Colon (tissue), 2 donors: ENCODE data around the gene LDLRAD3.

ENCODE experiments used
- FAIRE-seq: peaks from 2 replicates; lab custom pipeline; 2012; peaks lifted over from hg19 to GRCh38; lab: Jason Lieb, UNC
- donor health status: control.
- donor health status: control.

Gene LDLRAD3

DNA sequence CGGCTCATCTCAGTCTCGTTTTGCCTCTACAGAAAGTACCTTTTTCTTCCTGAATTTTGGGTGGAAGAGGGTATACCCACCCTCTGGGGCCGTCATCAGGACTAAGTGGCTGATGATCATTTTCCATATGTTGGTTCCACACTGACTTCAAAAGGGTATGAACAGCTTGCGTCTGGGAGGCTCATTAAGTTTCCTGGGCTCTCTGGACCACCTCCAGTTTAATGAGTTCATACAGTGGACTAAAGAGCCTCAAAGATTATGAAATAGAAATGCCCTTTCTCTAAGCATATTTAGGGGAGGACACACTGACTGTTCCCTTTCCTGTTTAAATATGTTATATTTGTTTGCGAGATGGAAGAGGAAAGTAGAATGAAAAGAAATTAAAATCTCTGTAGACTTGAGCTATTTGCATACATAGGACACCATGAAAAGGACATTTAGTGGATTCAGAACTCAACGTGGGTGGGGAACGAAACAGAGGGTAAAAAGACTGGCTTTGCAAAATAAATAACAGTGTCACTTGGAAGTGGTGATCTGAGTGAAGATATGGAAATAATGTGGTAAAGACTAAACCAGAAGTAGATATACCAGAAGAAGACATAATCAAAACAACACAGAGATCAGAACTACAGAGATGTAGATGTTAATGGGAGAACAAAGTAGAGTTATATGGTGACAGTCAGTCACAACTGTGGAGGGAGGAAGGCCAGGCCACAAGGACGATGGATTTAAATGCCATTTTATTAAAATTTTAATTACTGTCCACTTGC is 18.7 kb downstream of the LDLRAD3 start:
- no peak for FAIRE-seq

DNA sequence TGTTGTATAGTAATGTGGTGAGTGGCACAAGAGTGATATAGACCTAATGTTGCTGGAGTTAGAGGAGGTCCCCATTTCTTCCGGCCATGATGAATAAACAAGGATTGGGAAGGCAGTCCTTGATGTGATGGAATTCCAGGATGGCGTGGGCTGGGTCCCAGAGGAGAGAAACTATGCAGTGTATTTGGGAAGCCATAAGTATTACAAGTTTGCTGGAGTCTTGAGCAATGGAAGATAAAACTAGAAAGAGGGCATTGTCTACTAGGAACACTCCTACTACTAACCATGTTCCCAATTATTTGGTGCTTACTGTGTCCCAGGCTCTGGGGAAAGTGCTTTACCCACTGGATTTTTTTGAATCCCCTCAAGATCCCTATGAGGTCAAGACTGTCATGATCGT is 20.0 kb downstream of the LDLRAD3 start:
- FAIRE-seq: no peak

DNA sequence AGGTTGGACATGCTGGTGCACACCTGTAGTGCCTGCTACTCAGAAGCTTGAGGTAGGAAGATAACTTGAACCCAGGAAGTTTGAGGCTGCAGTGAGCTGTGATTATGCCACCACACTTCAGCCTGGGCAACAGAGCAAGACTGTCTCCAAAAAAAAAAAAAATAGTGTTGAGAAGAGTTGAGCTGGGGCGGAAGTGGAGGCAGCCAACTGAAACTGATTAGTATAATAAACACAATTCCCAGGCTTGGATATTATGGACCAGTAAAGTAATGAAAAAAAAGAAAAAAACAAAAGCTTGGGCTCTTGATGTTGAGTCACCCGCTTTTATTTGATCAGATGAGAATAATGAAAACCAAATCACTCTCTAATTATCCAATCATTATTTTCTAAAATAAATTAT is 21.0 kb downstream of the LDLRAD3 start:
- no peak for FAIRE-seq

DNA sequence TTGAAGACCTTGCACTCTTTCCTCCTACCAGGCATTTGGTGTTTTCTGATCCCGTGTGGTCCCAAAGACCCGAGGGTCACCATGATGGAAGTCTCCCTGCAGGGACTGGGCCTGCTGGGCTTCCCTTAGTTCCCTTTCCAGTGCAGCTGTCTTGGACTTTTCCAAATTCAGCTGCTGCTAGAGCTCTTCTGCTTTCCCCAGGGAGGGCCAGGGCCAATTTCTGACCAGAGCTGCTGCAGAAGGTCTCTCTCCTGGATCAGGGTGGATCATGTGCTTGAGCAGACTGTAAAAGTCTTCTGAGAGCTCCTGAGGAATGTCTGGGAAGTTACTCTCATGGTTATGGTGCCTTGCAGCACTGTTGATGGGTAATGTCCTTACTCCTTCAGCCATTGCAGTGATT is 23.2 kb downstream of the LDLRAD3 start:
- no peak for FAIRE-seq

DNA sequence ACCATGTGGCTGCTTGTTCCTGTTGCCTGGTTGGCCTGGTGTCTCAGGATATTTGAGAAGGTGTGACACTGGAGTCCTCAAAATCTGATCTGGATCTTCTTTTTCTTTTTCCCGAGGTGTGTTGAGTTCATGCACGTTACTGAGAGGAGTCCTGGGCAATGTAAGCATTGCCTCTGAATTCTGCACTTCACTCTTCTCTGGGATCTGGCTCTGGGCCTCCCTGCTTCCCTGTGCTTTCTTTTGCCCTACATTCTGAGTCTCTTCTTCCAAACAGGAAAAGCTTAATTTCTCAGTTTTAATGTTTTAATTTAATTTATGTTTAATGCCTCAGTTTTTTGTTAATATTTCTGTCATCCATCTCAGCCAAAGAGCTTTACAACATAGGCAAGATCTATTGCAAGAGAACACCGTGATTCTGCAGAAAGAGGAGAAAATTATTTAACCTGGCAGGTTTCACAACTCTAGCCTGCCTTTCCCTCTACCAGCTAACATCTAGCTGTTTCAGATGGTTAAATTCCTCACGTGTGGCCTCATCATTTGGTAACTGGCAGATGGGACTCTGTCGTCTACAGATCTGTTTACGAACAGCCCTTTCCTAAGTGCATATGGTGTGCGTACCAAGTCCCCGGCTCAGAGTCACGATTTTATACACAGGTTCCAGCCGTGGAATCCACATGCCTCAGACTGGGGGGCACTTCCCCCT is 24.7 kb downstream of the LDLRAD3 start:
- no peak for FAIRE-seq

DNA sequence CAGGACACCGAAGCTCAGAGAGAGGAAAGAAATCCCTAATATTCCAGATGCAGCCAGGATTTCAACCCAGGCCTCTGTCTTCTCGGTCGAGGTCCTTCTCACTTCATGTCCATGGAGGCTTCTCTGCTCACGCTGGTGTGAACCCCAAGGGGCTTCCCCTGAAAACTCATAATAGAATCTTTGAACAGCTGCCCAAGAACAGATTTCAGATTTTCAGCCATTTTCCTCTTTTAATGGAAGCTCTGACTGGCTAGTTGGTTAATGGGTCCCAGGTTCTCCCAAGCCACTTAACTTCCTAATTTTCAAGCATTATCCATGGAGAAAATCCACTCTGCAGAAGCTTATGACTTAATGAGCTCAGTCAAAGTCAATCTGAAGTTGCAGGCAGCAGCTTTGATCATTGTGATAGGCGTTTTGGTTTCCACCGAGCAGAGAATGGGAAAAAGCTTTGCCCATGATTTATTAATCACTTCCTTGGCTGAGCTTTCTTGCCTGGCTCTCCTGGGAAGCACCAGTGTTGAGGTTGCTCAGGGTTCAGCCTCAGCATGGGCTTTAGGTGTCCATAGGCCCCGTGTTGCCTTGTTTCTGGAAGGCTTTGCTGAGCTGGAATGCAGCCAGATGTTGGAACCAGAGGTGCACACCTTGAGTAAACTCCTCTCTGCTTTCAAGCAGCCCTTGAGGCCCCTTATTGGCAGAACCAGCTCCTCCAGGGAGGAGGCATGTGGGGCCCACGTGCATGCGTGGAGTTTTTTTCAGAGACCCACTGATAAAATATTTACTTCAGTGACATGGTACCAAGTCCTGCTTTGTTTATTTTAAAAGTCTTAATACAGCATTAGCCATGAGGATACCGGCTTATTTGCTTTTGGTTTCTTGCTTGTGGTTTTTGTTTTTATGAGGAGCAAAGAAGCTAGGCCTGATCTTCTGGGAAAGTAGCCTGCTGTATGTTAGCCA is 25.5 kb downstream of the LDLRAD3 start:
- no peak for FAIRE-seq

DNA sequence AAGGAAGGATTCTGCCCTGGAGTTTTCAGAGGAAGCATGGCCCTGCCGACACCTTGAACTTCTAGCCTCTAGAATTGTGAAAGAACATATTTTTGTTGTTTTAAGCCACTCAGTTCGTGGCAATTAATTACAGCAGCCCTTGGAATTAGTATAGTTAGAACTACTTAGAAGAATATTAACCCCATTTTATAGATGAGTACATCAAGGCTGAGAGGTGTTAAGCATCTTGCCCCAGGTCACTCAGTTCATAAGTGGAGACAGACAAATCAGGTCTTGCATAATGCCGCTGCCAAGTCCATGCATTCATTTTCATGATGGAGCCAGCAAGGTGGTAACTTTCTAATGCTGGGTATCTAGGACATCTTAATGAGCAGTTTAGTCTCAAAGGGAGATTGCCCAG is 26.6 kb downstream of the LDLRAD3 start:
- FAIRE-seq: no peak

DNA sequence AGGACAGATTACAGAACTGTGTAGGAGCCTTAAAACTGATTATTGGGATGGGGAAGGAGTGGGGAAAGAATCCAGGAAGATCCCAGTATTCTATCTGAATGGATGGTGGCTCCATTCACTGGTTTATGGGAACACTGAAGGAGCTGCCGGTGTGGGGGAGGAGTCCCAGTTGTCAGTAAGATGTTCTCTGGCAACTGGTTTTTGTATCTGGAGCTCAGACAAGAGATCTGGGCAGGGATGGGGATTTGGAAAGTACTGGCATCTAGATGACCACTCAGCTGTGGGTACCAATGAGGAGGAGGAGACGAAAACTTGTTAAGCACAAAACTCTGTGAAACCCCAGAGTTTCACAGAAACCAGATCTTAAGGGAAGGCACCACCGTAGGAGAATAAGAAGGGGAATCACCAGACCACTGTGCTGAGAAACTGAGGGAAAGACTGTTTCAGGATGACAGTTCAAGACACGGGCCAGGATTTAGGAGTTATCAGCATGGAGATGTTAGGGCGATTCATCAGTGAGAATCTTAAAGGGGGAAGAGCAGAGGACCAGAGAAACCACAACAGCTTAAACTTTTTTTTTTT is 28.1 kb downstream of the LDLRAD3 start:
- no peak for FAIRE-seq

DNA sequence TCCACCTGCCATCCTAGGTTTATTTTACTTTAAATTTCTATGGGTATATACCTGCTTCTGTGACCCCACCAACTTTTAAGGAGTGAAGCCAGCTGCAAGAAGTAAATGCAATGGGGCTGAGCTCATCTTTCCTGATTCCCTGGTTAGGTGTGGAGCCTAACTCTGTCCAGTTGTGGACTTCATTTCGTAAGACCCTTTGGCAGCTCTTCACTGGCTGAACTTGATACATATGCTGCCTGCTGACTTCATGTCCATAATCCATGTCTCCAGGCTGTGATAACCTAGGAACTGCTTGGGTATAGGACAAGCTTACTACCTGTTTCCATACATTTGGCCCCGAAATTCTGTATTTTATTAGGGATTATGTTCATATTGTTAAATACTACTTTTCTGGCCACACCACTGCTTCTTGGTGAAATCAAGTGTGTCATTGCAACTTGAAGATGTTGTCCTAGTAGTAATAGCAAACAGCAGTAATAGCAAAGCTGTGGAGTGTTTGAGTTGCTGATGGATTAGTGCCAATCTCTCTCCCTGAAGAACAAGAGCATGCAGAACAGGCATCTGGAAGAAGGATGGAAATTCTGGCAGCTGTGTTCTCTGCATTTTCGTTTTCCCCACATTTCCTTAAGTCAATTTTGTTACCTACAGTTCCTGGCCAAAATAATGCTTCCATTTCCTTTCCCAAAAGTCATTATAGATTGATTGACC is 31.2 kb downstream of the LDLRAD3 start:
- no peak for FAIRE-seq

DNA sequence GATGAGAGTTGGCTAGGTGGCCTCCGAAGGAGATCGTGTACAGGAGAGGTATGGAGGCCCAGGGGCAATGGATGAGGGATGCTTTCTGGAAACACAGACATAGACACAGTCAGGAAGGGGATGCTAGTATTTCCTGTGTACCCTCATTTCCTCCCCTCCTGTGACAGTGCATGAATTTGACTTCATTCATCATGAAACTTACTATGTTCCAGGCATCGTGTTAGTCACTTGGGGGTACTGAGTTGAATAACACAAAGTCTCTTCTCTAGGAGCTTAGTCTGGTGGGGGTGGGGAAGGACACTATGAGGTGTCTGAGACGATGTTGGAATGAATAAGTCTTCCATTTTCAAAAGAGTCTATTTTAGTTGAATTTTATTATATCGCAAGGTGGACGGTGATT is 32.6 kb downstream of the LDLRAD3 start:
- no peak for FAIRE-seq

DNA sequence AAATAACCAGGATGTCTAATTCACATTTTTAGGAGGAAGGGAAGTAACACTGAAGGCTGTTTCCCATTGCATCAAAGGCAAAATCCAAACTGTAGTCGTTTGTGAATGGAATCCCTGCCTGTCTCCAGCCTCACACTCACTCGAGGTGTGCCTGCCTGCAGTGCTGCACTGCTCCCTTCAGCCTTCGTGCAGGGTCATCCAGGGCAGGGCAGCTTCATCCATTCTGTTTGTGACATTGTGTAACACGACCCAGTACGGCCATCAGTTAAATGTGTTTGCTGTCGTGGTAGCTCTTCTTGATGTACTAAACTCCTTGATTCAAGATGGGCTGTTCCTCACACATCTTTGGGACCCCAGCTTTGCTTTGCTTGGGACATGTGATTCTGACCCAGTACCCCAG is 34.3 kb downstream of the LDLRAD3 start:
- FAIRE-seq: no peak

DNA sequence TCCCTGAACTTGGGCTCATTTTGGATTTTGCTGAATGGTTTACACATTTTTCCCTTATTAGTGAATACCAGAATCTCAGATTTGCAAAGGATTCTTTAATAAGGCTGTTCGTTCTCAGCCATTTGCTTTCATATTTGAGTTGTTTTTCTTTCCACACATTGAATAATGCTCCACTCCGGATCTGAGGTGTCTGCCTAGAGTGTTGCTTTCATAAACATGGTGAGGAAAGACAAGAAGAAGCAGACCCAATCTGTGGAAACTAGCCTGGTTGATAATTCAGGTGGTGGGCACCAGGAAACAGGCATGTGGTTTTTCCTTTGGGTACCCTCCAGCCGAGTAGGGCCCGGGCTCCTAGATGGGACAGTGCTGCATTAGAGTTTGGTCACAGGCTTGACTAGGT is 35.0 kb downstream of the LDLRAD3 start:
- FAIRE-seq: no peak

DNA sequence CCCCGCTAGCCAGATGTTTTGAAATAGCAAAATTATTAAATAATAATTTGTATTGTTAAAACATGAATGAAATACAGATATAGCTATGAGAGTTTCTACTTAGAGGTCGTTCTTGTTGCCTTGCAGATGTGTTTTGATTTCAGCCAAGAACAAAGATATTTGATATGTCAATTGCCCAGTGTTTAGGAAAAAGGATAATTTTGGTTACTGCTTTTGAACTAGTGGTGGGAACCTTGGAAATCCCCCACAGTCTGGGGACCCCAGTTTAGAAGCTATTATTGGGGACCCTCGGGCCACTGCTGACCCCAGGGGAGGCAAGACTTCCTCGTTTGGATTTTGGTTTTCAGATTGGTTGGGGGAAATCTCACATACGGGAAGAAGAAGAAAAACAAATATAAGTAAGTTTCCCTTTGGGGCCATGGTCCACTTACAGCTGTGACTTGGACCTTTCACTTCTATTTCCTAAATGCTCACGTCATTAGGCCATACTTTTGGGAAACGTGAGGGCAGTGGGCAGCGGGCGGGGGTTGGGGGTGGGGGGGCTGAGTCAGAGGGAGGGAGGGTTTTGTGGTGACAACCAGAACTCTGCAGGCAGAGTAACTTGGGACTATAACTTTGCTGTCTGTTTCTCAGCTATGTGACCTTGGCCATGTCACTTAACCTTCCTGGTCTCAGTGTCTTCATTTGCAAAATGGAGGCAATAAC is 37.0 kb downstream of the LDLRAD3 start:
- no peak for FAIRE-seq

DNA sequence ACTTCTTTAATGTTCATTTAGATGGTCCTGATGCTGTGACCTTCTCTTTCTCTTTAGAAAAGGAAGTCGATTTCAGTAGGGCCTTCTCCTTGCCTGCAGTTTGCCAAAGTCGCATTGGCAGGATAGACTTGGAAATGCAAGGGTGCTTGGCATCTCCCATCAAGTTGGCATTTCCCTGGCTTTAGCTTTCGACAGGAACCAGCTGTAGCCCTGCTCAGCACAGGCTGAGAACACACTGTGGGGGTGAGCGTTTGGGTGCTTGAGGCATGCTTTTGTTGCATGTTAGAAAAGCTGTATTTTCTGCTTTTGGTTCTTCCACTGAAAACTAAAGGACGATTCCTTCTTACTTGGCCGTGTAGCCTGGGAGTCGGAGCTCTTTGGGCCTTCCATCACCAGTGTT is 37.7 kb downstream of the LDLRAD3 start:
- FAIRE-seq: no peak

DNA sequence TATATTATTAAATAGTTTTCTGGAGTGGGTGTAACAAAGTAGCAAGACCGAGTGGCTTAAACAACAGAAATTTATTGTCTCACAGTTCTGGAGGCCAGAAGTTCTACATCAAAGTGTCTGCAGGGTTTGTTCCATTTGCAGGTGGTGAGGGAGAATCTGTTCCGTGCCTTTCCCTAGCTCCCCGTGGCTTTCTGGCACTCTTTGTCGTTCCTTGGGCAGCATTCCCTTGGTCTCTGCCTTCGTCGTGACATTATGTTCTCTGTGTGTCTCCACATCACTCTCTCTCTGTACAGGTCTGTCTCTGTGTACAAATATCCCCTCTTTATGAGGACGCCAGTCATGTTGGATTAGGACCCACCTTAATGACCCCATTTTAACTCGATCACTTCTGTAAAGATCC is 38.2 kb downstream of the LDLRAD3 start:
- FAIRE-seq: no peak

DNA sequence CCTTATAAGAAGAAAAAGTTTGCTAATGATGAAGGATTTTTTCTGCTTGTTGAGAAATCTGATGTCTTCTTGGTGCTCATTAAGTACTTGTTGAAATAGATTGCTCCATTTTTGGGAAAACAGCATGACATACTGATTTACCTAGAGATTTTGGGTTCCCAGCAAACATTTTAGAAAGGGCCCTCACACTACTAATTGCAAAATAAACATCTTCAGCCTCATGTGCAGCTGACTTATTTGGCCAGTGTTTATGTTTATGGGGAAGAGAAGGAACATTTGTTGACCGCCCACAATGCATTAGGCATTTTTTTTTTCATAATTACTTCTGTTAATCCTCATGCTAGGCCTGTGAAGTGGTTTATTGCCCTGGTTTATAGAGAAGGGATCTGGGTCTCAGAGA is 40.1 kb downstream of the LDLRAD3 start:
- no peak for FAIRE-seq

DNA sequence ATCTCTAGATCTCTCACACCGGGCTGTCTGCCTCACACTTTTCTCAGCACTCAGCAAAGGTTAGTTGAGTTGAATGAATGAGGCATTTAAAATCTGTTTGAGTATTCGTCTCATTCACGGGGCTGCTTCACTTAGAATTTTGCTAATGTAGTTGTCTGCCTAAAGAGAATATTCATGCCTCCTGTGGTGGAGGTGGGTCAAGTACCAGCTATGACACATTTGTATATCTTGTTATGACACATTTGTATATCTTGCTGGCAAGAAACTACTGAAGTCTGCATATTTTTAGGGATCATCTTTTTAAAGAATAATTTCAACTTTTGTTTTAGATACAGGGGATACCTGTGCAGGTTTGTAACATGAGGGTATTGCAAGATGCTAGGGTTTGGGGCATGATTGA is 43.1 kb downstream of the LDLRAD3 start:
- FAIRE-seq: no peak

DNA sequence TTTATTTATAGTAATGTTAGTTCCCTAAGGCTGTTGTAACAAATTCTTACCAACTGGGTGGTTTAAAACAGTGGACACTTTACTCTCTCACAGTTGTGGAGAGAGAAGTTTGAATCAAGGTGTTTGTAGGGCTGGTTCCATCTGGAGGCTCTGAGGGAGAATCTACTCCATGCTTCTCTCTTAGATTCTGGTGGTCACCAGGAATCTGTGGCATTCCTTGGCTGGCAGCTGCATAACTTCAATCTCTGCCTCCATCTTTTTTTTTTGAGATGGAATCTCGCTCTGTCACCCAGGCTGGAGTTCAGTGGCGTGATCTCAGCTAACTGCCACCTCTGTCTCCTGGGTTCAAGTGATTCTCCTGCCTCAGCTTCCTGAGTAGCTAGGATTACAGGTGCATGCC is 46.3 kb downstream of the LDLRAD3 start:
- FAIRE-seq: no peak

DNA sequence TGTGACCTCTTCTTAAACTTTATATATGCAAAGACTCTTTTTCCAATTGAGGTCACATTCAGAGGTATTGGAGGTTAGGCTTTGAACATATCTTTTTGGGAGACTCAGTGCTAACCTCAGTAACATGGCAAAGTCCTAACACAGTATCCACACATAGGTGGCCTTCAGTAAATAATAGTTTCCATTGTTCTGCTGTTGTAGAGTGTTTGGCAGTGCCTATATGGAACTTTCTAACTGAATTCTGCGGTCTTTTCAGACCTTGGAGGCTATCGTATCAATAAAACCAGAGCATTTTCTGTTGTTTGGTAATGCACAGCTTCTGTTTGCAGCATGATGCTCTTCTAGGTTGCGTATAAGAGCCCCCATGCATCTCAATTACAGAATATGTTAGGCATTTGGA is 47.0 kb downstream of the LDLRAD3 start:
- FAIRE-seq: no peak

DNA sequence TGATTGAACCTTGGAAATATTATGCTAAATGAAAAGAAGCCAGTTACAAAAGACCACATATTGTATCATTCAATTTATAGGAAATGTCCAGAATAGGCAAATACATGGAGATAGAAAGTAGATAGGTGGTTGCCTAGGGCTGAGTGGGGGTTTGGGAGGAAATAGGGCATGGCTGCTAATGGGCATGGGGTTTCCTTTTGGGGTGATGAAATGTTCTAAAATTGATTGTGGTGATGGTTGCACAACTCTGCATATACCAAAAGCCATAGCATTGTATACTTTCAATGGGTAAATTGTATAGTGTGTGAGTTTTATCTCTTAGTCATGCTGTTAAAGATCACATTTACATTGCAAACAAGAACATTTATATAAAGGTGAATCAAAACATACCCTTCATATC is 48.7 kb downstream of the LDLRAD3 start:
- no peak for FAIRE-seq

DNA sequence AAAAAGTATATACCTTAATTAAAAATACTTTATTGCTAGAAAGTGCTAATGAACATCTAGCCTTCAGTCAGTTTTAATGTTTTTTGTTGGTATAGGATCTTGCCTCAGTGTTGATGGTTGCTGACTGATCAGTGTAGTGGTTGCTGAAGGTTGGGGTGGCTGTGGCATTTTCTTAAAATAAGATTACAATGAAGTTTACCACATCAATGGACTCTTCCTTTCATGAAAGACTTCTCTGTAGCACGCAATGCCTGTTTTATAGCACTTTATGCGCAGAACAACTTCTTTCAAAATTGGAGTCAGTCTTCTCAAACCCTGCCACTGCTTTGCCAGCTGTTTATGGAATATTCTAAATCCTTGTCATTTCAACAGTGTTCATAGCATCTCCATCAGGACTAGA is 50.6 kb downstream of the LDLRAD3 start:
- no peak for FAIRE-seq
